ENCODE data around the gene RBBP8NL. TPM values are rescaled to one million over a fixed set of nuclear protein-coding genes. Genes with fewer than 3 reads are reported as not detected.

The RBBP8NL gene
- total and polyA plus RNA-seq, 2 donors (not counting 1 experiment from before 2014, with no cell fraction given) = not detected

DNA sequence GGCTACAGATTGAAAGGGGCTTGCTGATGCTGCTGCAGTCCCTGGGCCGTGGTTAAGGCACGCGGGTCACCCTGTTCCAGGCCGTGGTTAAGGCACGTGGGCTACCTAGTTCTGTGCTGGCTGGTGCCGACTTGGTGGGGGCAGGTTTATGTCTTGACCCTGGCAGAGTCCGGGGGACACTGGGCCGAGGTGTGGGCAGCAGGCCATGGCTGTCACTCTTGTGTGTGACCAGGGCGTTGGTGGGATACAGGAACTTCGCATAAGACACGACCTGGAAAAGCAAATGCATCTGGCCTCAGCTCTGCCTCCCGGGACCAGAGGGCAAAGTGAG lies 34.0 kb downstream of the RBBP8NL start:
- Histone ChIP-seq H3K4me3 (replicated peaks in 1 of 4; ENCODE audit: control extremely low read depth in 1 of 4, insufficient read depth in 1 of 4, low read depth in 3 of 4, low read length in 4 of 4) (no peak overlapping the region), H3K27ac (ENCODE audit: insufficient read depth, low read length) (no peak overlapping the region), H3K4me2 (ENCODE audit: extremely low read depth, insufficient read depth, low read length) (no peak overlapping the region), H3K27me3 (ENCODE audit: control insufficient read depth, insufficient read depth, low read length) (no peaks in the 10 kb centered on the region), H4K20me1 (ENCODE audit: control insufficient read depth, extremely low read depth, insufficient read depth, low read length) (no peaks in the 10 kb centered on the region), H2AFZ (ENCODE audit: low read length) (no peak overlapping the region), H3K9ac (ENCODE audit: insufficient read depth, low read length) (no peak overlapping the region), H3K4me1 (ENCODE audit: control insufficient read depth, extremely low read depth, insufficient read depth, low read length) (no peaks in the 10 kb centered on the region), H3K79me2 (ENCODE audit: control insufficient read depth, insufficient read depth, low read length) (peaks cover 9% of the 10 kb centered on the region), H3K36me3 (ENCODE audit: control insufficient read depth, insufficient read depth, low read length) (peaks cover 20% of the 10 kb centered on the region), H3K9me3 (ENCODE audit: control insufficient read depth, insufficient read depth, low read depth, low read length) (no peaks in the 10 kb centered on the region)
- TF ChIP-seq, protein P1, sequence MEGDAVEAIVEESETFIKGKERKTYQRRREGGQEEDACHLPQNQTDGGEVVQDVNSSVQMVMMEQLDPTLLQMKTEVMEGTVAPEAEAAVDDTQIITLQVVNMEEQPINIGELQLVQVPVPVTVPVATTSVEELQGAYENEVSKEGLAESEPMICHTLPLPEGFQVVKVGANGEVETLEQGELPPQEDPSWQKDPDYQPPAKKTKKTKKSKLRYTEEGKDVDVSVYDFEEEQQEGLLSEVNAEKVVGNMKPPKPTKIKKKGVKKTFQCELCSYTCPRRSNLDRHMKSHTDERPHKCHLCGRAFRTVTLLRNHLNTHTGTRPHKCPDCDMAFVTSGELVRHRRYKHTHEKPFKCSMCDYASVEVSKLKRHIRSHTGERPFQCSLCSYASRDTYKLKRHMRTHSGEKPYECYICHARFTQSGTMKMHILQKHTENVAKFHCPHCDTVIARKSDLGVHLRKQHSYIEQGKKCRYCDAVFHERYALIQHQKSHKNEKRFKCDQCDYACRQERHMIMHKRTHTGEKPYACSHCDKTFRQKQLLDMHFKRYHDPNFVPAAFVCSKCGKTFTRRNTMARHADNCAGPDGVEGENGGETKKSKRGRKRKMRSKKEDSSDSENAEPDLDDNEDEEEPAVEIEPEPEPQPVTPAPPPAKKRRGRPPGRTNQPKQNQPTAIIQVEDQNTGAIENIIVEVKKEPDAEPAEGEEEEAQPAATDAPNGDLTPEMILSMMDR (conservative IDR thresholded peaks at IDR 0.05 in 1 of 2, IDR thresholded peaks at IDR 0.05 in 1 of 2; ENCODE audit: low read depth in 1 of 2, low read length in 2 of 2) = no peak
- TF ChIP-seq EZH2 (IDR thresholded peaks at IDR 0.05; ENCODE audit: low read length, missing control alignments) = no peak
- DNase-seq (ENCODE audit: low read depth in 2 of 2) = no peak

DNA sequence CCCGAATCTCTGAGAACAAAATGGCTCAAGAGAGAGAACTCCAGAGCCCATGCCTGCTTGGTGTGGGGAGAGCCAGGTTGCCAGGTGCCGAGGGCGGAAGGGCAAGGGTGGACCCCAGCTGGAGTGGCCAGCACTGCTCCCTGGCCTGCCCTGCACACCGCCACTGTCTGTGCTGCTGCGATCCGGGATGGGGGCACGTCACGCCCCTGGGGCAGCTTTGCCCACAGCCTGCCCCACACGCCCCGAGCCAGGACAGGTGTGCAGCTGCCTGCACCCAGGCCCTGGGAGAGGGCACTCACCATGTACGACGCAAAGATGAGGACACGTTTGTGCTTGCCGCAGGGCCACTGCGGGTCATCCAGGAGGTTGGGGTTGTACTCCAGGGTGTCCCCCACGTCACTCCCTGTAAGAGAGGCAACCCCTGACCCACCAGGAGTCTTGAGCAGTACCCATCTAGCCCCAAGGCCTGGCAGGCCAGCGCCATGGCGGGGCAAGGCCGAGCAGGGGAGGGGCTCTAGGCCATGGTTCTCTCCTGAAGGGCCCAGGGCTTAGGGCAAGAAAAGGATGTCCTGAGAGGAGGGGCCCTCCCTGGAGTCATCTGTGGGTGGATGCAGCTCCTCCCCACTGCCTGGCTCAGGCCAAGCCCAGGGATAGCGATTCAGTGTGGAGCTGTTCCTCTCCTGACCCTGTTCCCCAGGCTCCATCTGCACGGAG lies 34.6 kb downstream of the RBBP8NL start:
- Histone ChIP-seq H3K4me1 (ENCODE audit: control insufficient read depth, extremely low read depth, insufficient read depth, low read length) (peaks cover 4% of the 10 kb centered on the region), H3K79me2 (ENCODE audit: control insufficient read depth, insufficient read depth, low read length) (peaks cover 15% of the 10 kb centered on the region), H3K36me3 (ENCODE audit: control insufficient read depth, insufficient read depth, low read length) (peaks cover 20% of the 10 kb centered on the region), H3K9me3 (ENCODE audit: control insufficient read depth, insufficient read depth, low read depth, low read length) (no peaks in the 10 kb centered on the region), H4K20me1 (ENCODE audit: control insufficient read depth, extremely low read depth, insufficient read depth, low read length) (no peaks in the 10 kb centered on the region), H3K27ac (ENCODE audit: insufficient read depth, low read length) (no peak overlapping the region), H3K27me3 (ENCODE audit: control insufficient read depth, insufficient read depth, low read length) (no peaks in the 10 kb centered on the region), H2AFZ (ENCODE audit: low read length) (no peak overlapping the region), H3K4me2 (ENCODE audit: extremely low read depth, insufficient read depth, low read length) (no peak overlapping the region), H3K9ac (ENCODE audit: insufficient read depth, low read length) (no peak overlapping the region), H3K4me3 (replicated peaks in 1 of 4; ENCODE audit: control extremely low read depth in 1 of 4, insufficient read depth in 1 of 4, low read depth in 3 of 4, low read length in 4 of 4) (no peak overlapping the region)
- DNase-seq (ENCODE audit: low read depth in 2 of 2) = no peak
- TF ChIP-seq EZH2 (IDR thresholded peaks at IDR 0.05; ENCODE audit: low read length, missing control alignments) = no peak
- TF ChIP-seq, protein P1 (conservative IDR thresholded peaks at IDR 0.05 in 1 of 2, IDR thresholded peaks at IDR 0.05 in 1 of 2; ENCODE audit: low read depth in 1 of 2, low read length in 2 of 2) = no peak

DNA sequence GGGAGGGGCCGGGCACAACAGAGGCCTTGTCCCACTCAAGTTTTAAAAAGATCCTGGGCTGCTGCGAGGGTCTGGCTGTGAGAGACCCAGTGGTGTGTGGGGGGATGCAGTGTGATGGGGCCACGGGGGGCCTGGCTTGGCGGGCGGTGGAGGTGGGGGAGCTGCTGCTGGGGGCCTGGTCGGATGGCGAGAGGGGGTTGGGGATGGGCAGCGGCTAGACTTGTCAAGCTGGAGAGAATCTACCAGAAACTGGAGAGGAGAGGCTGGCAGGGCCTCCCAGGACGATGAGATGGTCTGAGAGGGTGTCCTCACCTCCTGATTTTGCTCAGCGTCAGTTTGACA lies 35.3 kb downstream of the RBBP8NL start:
- Histone ChIP-seq H3K4me2 (ENCODE audit: extremely low read depth, insufficient read depth, low read length) (no peak overlapping the region), H3K4me3 (replicated peaks in 1 of 4; ENCODE audit: control extremely low read depth in 1 of 4, insufficient read depth in 1 of 4, low read depth in 3 of 4, low read length in 4 of 4) (no peak overlapping the region), H3K9ac (ENCODE audit: insufficient read depth, low read length) (no peak overlapping the region), H3K27me3 (ENCODE audit: control insufficient read depth, insufficient read depth, low read length) (no peaks in the 10 kb centered on the region), H3K79me2 (ENCODE audit: control insufficient read depth, insufficient read depth, low read length) (peaks cover 22% of the 10 kb centered on the region), H3K36me3 (ENCODE audit: control insufficient read depth, insufficient read depth, low read length) (peaks cover 20% of the 10 kb centered on the region), H3K4me1 (ENCODE audit: control insufficient read depth, extremely low read depth, insufficient read depth, low read length) (peaks cover 5% of the 10 kb centered on the region), H3K27ac (ENCODE audit: insufficient read depth, low read length) (no peak overlapping the region), H2AFZ (ENCODE audit: low read length) (no peak overlapping the region), H3K9me3 (ENCODE audit: control insufficient read depth, insufficient read depth, low read depth, low read length) (no peaks in the 10 kb centered on the region), H4K20me1 (ENCODE audit: control insufficient read depth, extremely low read depth, insufficient read depth, low read length) (no peaks in the 10 kb centered on the region)
- DNase-seq (ENCODE audit: low read depth in 2 of 2) = no peak
- no peak for TF ChIP-seq EZH2 (IDR thresholded peaks at IDR 0.05; ENCODE audit: low read length, missing control alignments)
- TF ChIP-seq, protein P1 (conservative IDR thresholded peaks at IDR 0.05 in 1 of 2, IDR thresholded peaks at IDR 0.05 in 1 of 2; ENCODE audit: low read depth in 1 of 2, low read length in 2 of 2) = no peak

Data from fibroblast of lung (primary cell).